ENCODE data around the gene XYLT2.
A peak's percentile ranks its signal among the peaks of the same experiment; 100 is the strongest.

The XYLT2 gene

DNA sequence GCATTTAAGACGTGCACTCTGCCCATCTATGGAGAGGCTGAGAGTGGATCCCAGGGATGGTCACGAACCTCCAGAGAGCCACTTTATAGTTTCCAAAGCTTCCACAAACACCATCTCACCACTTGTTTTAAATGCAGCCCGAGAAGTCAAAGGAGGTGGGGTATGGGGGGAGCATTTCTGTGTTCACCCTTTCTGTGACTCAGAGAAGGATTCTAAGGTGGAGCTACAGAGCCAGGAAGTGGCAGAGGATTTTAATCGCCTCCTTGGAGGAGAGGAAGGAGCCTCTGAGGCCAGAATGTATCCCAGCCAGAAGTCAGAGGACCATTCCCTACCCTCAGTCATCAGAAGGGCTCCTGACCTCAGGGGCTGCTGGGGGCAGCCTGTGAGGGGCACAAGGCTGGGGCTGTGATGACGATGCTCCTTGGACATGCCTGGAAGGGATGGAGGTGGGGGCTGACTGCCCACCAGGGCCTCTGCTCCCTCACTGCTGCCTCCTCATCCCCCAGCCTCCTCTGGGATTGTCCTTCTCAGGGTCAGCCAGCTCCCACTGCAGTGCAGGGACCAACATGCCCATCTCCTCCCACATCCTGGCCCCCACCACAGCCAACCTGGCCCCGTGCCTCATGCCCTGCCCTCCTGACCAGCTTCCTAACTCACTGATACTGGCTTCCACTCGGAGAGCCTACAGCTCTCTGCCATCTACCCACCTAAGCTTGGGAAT is 2.8 kb downstream of the XYLT2 start:
- no peak for DNase-seq (ENCODE audit: low spot score)

DNA sequence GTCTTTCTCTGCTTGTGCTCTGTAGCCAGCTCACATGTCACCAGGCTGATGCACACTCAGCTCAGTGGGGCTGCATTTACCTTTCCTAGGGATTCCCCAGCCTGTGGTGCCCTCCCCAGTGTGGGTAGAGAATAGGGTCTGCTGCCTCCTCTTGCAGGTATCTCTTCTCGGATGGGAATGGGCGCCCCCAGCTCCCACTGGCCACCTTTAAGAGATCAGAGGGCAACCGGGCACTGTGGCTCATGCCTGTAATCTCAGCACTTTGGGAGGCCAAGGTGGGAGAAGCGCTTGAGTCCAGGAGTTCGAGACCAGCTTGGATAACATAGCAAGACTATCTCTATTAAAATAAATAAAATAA is 3.3 kb downstream of the XYLT2 start:
- DNase-seq (ENCODE audit: low spot score) = no peak

DNA sequence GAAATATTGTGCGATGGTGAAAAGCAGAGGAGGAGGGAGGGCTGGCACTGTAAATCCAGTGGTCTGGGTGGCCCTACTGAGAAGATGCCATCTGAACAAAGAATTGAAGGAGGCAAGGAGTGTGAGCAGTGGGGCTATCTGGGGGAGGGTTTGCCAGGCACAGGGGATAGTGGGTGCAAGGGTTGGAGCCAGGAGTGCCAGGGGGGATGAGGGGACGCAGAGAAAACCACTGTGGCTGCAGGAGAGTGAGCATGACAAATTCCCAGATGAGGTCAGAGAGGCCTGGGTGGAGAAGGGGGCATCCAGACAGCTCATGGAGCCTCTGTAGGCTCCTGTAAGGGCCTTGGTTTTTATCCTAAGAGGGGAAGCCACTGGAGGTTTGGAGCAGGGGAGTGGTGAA is 4.8 kb downstream of the XYLT2 start:
- no peak for DNase-seq (ENCODE audit: low spot score)

DNA sequence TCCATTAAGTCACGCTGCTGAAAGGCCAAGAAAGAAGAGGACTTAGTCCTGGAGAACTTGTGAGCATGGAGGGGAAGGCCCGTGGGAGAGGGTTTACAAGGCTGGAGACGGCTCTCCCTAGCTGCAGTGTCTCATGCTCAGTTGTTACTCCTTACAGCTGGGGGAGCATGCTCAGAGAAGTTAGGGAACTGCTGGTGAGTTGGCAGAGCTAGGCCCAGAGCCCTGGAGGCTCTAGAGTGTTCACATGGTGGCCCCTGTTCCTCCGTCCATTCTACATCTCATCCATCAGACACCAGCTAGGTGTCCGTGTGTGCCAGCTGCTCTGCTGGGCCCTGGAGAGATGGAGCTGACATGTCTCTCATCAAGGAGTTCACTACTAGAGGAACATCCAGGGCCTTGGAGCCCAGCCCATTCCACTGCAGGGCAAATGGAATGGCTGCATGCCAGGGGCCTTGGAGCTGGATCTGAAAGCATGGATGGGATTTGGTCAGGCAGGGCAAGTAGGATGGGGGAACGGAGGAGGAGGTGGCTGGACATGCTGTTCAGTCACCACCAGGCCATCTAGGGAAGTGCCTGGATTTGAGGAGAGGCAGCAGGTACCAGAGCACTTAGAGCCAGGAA is 6.3 kb downstream of the XYLT2 start:
- DNase-seq (ENCODE audit: low spot score) = no peak

DNA sequence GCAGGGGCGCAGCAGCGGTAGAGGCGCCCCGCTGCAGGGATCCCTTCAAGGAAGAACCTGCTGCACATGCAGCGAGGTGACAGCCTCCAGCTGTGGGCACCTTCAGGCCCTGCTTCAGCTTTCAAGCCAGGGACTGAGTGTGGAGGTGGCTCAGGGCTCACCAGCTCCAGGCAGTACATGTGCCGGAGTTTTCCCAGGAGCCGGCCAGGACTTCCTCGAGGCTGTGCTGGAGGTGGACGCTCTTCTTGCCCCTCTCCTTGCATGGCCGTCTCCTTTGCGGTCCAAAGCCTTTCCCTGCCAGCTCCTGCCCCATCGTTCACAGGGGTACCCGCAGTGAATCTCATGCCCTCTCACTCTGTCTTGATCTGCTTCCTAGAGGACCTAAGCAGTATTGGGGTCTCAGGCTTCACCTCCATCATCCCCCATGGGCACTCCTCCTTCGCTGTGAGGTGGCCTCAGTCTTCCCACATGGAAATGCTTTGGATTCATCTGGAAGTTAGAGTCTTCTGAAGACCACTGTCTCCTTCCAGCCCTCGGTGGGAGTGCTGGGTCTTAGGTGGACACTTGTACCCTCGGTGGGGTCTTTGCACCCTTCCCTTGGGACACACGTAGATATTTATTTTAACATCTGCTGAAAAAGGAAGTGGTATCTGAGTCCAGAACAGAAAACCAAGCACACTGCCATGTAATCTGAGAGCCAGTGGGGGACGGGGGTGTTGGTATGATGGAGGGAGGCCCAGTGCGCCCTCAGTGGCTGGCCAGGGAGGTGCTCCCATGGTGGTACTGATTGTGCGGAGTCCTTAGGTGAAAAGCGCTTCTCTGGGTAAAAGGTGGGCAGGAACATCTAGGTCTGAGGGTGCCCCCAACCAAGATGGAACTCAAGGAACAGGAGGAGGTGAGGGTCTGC is 7.0 kb downstream of the XYLT2 start:
- DNase-seq (ENCODE audit: low spot score) = no peak

DNA sequence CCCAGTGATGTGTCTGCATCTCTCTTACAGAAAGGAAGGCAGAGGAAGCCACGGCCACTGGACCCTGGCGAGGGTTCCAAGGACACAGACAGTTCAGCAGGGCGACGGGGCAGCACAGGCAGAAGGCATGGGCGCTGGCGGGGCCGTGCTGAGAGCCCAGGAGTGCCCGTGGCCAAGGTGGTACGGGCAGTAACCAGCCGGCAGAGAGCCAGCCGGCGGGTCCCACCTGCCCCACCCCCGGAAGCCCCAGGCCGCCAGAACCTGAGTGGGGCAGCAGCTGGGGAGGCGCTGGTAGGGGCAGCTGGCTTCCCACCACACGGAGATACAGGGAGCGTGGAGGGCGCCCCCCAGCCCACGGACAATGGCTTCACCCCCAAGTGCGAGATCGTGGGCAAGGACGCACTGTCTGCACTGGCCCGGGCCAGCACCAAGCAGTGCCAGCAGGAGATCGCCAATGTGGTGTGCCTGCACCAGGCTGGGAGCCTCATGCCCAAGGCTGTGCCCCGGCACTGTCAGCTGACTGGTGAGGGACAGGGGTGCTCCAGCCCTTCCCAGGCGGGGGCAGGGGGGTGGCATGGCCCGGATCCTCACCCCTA is 7.8 kb downstream of the XYLT2 start:
- no peak for DNase-seq (ENCODE audit: low spot score)

DNA sequence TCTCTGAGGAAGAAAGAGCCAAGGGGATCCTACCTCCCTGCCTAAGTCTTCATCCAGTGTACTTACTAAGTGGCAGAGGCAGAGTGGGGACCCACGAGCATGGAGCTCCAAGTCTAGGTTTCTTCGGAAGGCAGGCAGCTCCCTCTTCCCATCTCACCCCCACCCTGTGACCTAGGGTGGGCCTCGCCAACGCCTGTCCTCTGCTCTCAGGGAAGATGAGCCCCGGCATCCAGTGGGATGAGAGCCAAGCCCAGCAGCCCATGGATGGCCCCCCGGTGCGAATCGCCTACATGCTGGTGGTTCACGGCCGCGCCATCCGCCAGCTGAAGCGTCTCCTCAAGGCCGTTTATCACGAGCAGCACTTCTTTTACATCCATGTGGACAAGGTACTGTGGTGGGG is 8.3 kb downstream of the XYLT2 start:
- DNase-seq (ENCODE audit: low spot score) = no peak

DNA sequence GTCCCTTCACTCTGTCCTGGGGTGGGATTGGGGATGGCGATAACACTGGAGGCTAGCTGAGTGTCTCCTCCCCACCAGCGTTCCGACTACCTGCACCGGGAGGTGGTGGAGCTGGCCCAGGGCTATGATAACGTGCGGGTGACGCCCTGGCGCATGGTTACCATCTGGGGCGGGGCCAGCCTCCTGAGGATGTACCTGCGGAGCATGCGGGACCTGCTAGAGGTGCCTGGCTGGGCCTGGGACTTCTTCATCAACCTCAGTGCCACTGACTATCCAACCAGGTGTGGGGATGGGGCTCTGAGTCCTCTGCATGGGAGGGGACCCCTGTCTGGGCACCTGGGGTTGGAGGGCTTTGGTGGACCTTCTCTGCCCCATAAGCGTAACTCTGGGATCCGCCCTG is 8.8 kb downstream of the XYLT2 start:
- no peak for DNase-seq (ENCODE audit: low spot score)

DNA sequence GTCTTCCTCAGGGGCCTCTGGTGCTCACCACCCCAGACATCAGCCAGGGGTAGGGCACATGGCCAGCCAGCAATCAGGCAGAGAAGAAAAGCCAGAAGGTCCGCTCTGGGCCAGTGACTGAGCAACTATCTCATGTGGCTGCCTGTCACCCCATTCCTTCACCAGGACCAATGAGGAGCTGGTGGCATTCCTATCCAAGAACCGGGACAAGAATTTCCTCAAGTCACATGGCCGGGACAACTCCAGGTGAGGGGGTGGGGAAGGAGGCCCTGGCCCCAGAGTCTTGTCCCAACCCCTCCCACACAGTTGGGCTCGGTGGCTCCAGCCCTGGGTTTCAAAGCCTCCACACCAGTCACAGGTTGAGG is 9.4 kb downstream of the XYLT2 start:
- DNase-seq (ENCODE audit: low spot score) = no peak

DNA sequence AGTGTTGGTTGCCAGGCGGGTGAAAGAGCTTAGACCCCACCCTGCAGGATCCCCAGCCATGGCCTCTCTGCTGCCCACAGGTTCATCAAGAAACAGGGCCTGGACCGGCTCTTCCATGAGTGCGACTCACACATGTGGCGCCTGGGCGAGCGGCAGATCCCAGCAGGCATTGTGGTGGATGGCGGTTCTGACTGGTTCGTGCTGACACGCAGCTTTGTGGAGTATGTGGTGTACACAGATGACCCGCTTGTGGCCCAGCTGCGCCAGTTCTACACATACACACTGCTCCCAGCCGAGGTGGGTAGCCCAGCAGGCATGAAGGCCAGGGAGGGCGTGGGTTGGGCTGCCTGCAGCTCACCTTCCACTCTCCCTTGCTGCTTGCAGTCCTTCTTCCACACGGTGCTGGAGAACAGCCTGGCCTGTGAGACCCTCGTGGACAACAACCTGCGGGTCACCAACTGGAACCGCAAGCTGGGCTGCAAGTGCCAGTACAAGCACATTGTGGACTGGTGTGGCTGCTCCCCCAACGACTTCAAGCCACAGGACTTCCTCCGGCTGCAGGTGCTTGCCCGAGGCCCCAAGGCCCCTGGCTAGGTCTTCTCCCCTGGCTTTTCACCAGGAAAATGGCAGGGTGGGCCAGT is 9.9 kb downstream of the XYLT2 start:
- no peak for DNase-seq (ENCODE audit: low spot score)

DNA sequence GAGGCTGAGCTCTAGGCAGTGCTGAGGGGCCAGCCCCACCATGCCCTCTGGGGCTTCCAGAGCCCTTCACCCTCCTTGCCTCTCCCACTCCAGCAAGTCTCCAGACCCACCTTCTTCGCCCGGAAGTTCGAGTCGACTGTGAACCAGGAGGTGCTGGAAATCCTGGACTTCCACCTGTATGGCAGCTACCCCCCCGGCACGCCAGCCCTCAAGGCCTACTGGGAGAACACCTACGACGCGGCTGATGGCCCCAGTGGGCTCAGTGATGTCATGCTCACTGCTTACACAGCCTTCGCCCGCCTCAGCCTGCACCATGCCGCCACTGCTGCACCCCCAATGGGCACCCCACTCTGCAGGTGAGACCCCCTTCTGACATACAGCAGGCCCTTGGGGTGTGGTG is 10.5 kb downstream of the XYLT2 start:
- DNase-seq (ENCODE audit: low spot score) = no peak

DNA sequence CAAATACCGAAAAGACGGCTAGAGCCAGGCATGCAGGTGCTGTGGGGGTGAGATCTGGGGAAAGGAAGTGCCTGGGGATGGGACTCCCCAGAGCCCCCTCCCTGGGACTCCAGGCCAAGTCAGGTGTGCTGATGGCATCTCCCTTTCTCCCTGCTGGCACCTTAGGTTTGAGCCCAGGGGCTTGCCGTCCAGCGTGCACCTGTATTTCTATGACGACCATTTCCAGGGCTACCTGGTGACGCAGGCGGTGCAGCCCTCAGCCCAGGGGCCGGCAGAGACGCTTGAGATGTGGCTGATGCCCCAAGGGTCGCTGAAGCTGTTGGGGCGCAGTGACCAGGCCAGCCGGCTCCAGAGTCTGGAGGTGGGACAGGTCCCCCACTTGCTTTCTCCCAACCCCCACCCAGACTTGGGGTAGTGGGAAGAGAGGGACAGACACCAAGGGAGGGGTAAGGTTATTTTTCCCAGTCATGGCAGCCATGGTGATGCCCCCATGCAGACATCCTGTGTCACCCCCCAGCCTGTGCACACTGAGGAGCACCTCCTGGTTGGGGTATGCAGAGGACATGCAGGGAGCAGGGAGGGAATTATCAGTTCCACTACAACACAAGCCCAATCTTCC is 11.1 kb downstream of the XYLT2 start:
- no peak for DNase-seq (ENCODE audit: low spot score)

DNA sequence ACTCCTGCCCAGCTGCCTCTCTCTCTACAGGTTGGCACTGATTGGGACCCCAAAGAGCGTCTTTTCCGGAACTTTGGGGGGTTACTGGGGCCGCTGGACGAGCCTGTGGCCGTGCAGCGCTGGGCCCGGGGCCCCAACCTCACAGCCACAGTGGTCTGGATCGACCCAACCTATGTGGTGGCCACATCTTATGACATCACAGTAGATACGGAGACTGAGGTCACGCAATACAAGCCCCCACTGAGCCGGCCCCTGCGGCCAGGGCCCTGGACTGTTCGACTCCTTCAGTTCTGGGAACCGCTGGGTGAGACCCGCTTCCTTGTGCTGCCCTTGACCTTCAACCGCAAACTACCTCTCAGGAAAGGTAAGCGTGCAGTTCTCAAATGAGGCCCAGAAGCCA is 12.3 kb downstream of the XYLT2 start:
- DNase-seq (ENCODE audit: low spot score) = no peak

DNA sequence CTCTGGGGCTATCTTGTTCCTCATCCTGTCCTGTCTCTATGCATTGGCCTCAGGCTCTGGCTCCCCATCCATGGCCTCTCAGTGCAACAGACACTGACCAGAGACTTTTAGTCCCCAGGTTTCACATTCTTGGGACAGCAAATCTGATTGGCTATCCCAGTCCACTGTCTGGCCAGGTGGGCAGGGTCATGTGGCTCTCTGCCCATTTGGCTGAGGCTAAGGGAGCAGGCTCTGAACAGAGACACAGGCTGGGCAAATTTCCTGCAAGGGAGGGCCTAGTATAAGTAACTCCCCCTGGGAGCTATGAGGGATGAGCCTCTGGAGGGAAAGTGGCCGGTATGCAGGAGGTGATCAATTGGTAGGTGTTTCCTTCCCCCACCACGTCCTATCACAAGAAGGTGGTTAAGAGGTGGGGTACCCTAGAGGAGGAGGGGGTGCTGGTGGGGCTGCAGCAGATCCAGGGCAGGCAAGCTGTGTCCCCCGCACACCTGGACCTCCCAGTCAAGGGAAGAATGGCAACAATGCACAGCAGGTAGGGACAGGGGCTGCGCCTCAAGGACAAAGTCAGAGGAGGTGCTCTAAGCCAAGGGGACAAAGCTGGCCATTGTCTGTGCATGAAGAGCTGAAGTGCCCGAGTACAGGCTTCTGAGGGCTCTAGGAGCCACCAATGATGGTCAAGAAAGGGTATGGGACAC is 13.2 kb downstream of the XYLT2 start:
- DNase-seq (ENCODE audit: low spot score) = no peak

DNA sequence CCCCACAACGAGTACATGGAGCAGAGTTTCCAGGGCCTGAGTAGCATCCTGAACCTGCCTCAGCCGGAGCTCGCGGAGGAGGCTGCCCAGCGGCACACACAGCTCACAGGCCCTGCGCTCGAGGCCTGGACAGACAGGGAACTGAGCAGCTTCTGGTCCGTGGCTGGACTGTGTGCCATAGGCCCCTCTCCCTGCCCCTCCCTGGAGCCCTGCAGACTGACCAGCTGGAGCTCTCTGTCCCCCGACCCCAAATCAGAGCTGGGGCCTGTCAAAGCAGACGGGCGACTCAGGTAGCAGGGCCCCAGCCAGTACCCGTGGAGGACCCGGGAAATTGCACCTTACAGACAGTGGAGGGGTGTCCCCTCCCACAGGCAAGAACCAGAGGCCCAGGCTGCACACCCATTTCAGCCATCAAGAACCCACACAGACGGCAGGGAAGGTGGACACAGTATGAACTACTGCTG is 14.1 kb downstream of the XYLT2 start:
- no peak for DNase-seq (ENCODE audit: low spot score)

DNA sequence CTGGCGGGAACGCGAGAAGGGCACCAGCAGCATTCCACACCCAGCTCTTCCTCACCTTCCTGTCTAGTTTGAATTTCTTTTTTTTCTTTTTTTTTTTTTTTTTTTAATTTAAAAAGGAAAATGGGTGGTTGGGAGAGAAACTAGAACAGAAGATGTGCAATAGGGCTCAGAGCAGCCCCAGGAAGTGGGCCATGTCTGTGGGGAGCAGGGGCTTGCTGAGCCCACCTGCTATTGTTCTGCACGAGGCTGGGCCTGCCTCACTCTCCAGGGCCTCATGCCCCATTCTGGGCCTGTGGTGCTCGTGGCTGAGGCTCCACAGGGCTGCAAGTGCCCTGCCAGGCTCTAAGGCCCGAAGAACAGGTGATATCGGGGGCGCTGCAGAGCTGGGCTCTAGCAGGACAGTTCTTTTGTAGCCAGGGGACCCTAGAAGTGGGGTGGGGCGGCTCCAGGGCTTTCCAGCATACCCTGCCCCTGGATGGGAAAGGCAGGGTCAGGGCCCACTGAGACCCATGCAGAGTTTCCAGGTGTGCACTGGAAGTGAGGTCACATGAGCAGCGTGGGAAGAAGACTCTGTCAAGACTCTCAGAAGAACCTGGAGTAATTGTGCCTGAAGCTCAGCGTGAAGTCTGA is 14.7 kb downstream of the XYLT2 start:
- no peak for DNase-seq (ENCODE audit: low spot score)

DNA sequence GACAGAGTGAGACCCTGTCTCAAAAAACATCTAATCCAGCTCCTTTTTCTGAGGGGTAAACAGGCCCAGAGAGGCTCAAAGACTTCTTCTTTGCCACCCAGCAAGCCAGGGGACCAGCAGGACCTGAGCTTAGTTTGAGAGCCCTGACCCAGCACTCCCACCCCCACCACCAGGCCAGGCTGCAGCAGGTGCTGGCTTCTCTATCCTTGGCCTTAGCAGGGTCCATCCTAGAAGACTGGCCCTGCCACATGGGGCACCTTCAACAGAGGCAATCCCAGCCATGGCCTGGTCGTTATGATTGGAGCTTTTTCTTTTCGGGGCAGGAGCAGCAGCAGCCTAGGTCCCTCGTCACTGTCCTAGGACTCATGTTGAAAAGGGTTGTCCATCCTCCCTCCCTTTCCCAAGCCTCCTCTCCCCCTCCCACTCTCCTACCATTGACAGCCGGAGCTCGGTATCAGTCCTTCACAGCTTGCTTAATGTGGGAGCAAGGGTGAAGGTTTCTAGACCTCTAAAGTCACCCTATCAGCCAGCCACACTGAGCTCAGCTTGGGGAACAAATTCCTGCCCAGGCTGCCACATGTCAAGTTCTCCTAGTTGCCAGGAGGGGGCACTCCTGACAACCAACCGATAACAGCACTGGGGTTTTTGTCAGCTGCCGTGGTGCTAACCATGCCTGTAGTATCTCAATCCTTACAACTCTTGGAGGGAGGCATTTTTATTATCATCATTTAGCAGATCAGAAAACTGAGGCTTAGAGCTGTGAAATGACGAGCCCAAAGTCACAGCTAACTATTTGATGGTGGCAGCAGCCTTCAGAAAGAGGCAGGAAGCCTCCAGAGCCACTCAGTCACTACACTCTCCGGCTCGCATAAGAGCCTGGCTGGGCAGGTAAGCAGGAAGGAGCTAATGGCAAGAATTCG is 15.9 kb downstream of the XYLT2 start:
- peak; percentile 75 for DNase-seq (ENCODE audit: low spot score)

DNA sequence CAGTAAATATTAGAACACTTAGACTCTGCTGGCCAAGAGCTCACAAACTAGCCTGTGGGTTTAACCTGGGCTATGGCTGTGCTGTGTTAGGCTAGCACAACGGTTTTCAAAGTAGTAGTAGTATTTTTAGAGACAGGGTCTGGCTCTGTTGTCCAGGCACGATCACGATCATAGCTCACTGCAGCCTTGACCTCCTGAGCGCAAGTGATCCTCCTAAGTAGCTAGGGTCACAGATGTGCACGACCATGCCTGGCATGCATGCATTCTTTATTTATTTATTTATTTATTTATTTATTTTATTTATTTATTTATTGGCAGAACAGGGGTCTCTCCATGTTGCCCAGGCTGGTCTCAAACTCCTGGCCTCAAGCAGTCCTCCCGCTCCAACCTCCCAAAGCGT is 16.7 kb downstream of the XYLT2 start:
- DNase-seq (ENCODE audit: low spot score) = no peak

DNA sequence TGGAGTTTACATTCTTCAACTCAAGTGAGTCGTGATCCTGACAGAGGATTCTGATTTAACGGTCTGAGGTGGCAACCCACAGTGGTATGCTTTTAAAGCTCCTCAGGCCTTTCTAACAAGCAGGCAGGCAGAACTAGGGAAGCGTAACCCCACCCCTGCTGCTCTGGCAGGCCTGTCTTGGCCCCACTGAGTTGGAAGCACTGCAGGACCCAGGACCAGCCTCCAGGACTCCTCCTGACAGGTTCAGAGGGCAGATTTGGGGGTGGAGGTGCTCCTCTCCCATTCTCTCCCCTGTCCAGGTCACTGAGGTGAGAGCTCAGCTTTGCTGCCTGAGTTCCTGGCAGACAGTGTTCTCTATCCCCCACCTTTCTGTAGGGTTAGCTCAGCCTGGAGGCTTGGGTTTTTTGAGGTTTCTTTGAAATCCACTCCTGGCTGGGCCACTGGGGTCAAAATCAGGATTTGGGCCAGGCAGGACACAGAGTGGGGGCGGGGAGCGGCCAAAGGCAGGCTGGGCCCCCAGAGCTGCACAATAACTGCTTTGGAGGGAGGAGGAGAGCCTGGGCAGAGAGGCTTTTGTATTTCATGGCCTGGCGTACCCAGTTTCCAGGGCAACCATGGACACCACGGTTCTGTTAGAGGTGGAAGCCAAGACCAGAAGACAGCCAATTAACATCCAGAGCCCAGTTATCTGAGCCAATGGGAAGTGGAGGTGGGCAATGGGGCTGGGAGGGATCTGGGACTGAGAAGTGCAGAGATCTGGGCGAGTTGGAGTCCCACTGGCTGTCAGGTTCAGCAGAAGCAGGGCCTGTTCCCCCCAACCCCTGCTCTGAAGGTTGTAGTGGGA is 17.5 kb downstream of the XYLT2 start:
- peak; percentile 94 for DNase-seq (ENCODE audit: low spot score)
